GM19397 (cell line): ENCODE measurements around the gene CNOT11.
"Not testable (repeated sequence)": the region's sequence is repeated elsewhere in the genome, so short reads cannot be mapped to it uniquely, and the experiment has no call there.

Experiments
- ATAC-seq: cut with Tn5 transposase; IDR thresholded peaks from one replicate; pipeline ENCODE4 v1.9.1; 2021; ENCODE audit warnings: mild to moderate bottlenecking, moderate library complexity; ENCODE audit not compliant: unreplicated experiment

CNOT11 gene

GRCh38 chr2:101252408-101253012 lies at the start of gene CNOT11:
Gene CNOT11, plus strand, starts transcription at chr2:101252886. Its CDS starts 79 bp downstream, at chr2:101252965.
- ATAC-seq, result peak; percentile 84

GRCh38 chr2:101204400-101205115 lies 48.1 kb upstream of the CNOT11 start:
- ATAC-seq, result no peak

- no peak for ATAC-seq
These were observed 46.9 kb upstream of the CNOT11 start for GRCh38 chr2:101205521-101206479.

- no peak for ATAC-seq
These were observed 43.9 kb upstream of the CNOT11 start for GRCh38 chr2:101208830-101209229.

GRCh38 chr2:101219246-101219645 lies 33.4 kb upstream of the CNOT11 start:
- no peak for ATAC-seq

GRCh38 chr2:101220091-101220490 lies 32.6 kb upstream of the CNOT11 start:
- not testable (repeated sequence) for ATAC-seq

- peak; percentile 98 for ATAC-seq
These were observed 28.9 kb upstream of the CNOT11 start for GRCh38 chr2:101223814-101224231.

GRCh38 chr2:101230541-101231001 lies 22.1 kb upstream of the CNOT11 start:
- ATAC-seq, result no peak

- no peak for ATAC-seq
These were observed 21.4 kb upstream of the CNOT11 start for GRCh38 chr2:101231240-101231639.

GRCh38 chr2:101231937-101232730 lies 20.6 kb upstream of the CNOT11 start:
- ATAC-seq, result no peak

GRCh38 chr2:101232770-101233169 lies 19.9 kb upstream of the CNOT11 start:
- ATAC-seq, result no peak

- no peak for ATAC-seq
These were observed 18.3 kb upstream of the CNOT11 start for GRCh38 chr2:101234169-101234938.

- not testable (repeated sequence) for ATAC-seq
These were observed 16.7 kb upstream of the CNOT11 start for GRCh38 chr2:101235956-101236355.

GRCh38 chr2:101237944-101238343 lies 14.7 kb upstream of the CNOT11 start:
- not testable (repeated sequence) for ATAC-seq

- ATAC-seq, result no peak
These were observed 13.5 kb upstream of the CNOT11 start for GRCh38 chr2:101238930-101239759.

- not testable (repeated sequence) for ATAC-seq
These were observed 12.9 kb upstream of the CNOT11 start for GRCh38 chr2:101239760-101240118.

- not testable (repeated sequence) for ATAC-seq
These were observed 12.0 kb upstream of the CNOT11 start for GRCh38 chr2:101240694-101241093.

- no peak for ATAC-seq
These were observed 11.5 kb upstream of the CNOT11 start for GRCh38 chr2:101241158-101241557.

GRCh38 chr2:101244373-101244772 lies 8.3 kb upstream of the CNOT11 start:
- ATAC-seq, result not testable (repeated sequence)
